ENCODE results near the gene GLT8D2. TPM values are rescaled to one million over a fixed set of nuclear protein-coding genes. Genes with fewer than 3 reads are reported as not detected.

The GLT8D2 gene
- total and polyA plus RNA-seq, 4 donors: 1.6 to 36.5 (median 6.1) TPM

DNA sequence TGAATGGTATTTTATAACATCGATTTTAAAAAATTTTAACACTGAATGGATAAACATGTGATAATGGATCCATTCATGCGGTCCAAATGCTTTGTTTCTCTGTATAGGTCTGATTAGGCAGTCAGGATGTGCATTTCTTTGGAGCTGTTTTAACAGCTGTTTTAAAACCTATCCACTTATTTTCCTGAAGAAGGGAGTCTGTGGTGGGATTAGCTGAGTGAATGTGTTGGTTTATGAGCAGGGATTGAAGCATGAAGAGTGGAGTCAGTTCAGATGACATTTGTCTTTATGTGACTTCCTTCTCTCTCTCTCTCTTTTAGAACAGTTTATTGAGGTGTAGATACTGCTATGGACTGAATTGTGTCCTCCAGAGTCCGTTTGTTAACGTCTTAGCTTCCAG, 37.7 kb downstream of the GLT8D2 start:
- 72 to 73% methylated on average over 4 of the region's 4 CpGs for WGBS, 2 donors
- Histone ChIP-seq H3K4me3 (no peak overlapping the region), H3K27me3 (ENCODE audit: control insufficient read depth in 3 of 3, insufficient read depth in 3 of 3, low read length in 2 of 3) (no peaks in the 10 kb centered on the region), H3K4me1 (ENCODE audit: control insufficient read depth in 5 of 5, insufficient read depth in 5 of 5, low read length in 5 of 5) (peaks cover 0 to 11% (median 0%) of the 10 kb centered on the region in 5 donors), H3K9ac (ENCODE audit: insufficient read depth in 1 of 2, low read length in 2 of 2) (no peak overlapping the region), H3K36me3 (ENCODE audit: control insufficient read depth in 4 of 4, insufficient read depth in 4 of 4, low read length in 4 of 4) (peaks cover 0 to 11% (median under 1%) of the 10 kb centered on the region in 4 donors), H3K9me3 (ENCODE audit: control insufficient read depth in 4 of 4, insufficient read depth in 3 of 4, low read length in 3 of 4) (no peaks in the 10 kb centered on the region), H3K27ac (ENCODE audit: low read depth in 1 of 2, low read length in 1 of 2) (no peak overlapping the region)
- no peak for ATAC-seq (ENCODE audit: insufficient read depth, low FRiP score)
- DNase-seq: no peak
- TF ChIP-seq, protein P1, sequence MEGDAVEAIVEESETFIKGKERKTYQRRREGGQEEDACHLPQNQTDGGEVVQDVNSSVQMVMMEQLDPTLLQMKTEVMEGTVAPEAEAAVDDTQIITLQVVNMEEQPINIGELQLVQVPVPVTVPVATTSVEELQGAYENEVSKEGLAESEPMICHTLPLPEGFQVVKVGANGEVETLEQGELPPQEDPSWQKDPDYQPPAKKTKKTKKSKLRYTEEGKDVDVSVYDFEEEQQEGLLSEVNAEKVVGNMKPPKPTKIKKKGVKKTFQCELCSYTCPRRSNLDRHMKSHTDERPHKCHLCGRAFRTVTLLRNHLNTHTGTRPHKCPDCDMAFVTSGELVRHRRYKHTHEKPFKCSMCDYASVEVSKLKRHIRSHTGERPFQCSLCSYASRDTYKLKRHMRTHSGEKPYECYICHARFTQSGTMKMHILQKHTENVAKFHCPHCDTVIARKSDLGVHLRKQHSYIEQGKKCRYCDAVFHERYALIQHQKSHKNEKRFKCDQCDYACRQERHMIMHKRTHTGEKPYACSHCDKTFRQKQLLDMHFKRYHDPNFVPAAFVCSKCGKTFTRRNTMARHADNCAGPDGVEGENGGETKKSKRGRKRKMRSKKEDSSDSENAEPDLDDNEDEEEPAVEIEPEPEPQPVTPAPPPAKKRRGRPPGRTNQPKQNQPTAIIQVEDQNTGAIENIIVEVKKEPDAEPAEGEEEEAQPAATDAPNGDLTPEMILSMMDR (IDR thresholded peaks at IDR 0.05; ENCODE audit: control extremely low read depth, extremely low read depth): no peak

DNA sequence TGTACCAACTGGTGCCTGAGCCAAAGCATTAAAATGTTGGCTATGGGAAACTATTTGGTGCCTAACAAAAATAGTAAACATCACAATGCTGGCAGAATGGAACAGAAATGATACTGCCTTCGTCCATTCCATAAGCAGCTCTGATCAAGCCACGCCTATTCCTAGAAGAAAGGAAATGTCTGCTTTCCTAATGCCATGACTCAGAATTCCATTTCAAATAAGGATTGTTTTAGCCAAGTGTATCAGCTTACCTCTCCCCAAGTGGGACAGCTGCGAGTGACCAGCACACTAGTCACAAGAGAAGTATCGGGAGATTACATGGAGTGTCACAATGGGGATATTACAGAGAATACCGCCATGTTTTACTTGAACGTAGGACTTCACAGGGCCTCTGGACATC, 38.7 kb downstream of the GLT8D2 start:
- no peaks in the 10 kb centered on the region for H3K9me3 ChIP-seq (ENCODE audit: control insufficient read depth in 4 of 4, insufficient read depth in 3 of 4, low read length in 3 of 4)
- H3K36me3 ChIP-seq (ENCODE audit: control insufficient read depth in 4 of 4, insufficient read depth in 4 of 4, low read length in 4 of 4): peaks cover 0 to 11% (median under 1%) of the 10 kb centered on the region in 4 donors
- WGBS, 2 donors: 74 to 78% methylated on average over 6 of the region's 6 CpGs
- DNase-seq (no peak), ATAC-seq (ENCODE audit: insufficient read depth, low FRiP score) (no peak)
- no peaks in the 10 kb centered on the region for H3K27me3 ChIP-seq (ENCODE audit: control insufficient read depth in 3 of 3, insufficient read depth in 3 of 3, low read length in 2 of 3)
- TF ChIP-seq, protein P1 (IDR thresholded peaks at IDR 0.05; ENCODE audit: control extremely low read depth, extremely low read depth): no peak
- H3K4me1 ChIP-seq (ENCODE audit: control insufficient read depth in 5 of 5, insufficient read depth in 5 of 5, low read length in 5 of 5): peaks cover 0 to 17% (median 0%) of the 10 kb centered on the region in 5 donors
- no peak overlapping the region for H3K4me3 ChIP-seq
- peak overlapping the region in 1 of 2 donors; percentile 67 for H3K27ac ChIP-seq (ENCODE audit: low read depth in 1 of 2, low read length in 1 of 2)
- no peak overlapping the region for H3K9ac ChIP-seq (ENCODE audit: insufficient read depth in 1 of 2, low read length in 2 of 2)

DNA sequence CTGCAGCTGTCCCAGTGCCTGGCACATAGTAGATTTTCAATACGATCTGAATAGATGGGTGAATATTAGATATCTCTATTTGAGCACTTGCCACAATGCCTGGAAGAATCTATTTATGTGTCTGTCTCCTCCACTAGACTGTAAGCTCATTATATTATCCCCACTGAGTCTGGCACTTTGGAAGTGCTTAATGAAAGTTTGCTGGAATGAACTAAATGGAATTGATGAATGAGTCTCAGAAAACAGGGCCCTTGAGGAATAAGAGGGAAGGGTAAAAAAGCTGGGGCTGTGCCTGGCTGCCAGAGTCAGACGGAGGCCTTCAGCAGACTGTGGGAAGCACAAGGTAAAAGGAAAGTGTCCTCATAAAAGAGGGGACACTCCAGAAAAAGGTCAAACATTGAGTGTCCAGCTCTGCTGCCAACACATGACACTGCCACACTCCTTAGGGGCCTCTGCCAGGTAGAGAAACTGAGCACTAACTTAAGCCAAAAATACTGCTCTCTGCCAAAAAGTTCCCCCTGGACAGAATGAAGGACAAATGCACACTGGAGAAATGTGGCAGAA, 39.3 kb downstream of the GLT8D2 start:
- Histone ChIP-seq H3K27ac (ENCODE audit: low read depth in 1 of 2, low read length in 1 of 2) (peak overlapping the region in 1 of 2 donors; percentile 67), H3K36me3 (ENCODE audit: control insufficient read depth in 4 of 4, insufficient read depth in 4 of 4, low read length in 4 of 4) (peaks cover 0 to 11% (median under 1%) of the 10 kb centered on the region in 4 donors), H3K9me3 (ENCODE audit: control insufficient read depth in 4 of 4, insufficient read depth in 3 of 4, low read length in 3 of 4) (no peaks in the 10 kb centered on the region), H3K4me3 (no peak overlapping the region), H3K4me1 (ENCODE audit: control insufficient read depth in 5 of 5, insufficient read depth in 5 of 5, low read length in 5 of 5) (peaks cover 0 to 18% (median 0%) of the 10 kb centered on the region in 5 donors), H3K27me3 (ENCODE audit: control insufficient read depth in 3 of 3, insufficient read depth in 3 of 3, low read length in 2 of 3) (no peaks in the 10 kb centered on the region), H3K9ac (ENCODE audit: insufficient read depth in 1 of 2, low read length in 2 of 2) (no peak overlapping the region)
- DNase-seq (no peak), ATAC-seq (ENCODE audit: insufficient read depth, low FRiP score) (no peak)
- TF ChIP-seq, protein P1 (IDR thresholded peaks at IDR 0.05; ENCODE audit: control extremely low read depth, extremely low read depth): no peak
- 90 to 93% methylated on average over 2 of the region's 2 CpGs for WGBS, 2 donors

DNA sequence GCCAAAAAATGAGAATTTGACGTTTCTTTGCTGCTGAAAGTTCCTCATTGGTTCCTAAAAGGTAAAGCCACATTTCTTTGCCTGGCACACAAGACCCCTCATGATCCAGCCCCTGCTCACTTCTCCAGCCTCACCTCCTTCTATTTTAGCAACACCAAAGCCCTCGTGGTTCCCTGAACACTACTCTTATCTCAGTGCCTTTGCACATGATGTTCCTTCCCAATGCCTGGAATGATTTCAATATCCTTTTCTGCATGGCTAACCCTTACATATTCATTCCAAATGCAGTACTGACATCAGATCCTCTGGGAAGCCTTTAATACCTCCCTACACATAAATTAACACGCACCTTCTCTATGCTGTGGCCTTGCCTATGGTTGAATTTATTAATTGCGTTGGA, 39.9 kb downstream of the GLT8D2 start:
- 94 to 95% methylated on average over 4 of the region's 4 CpGs for WGBS, 2 donors
- H3K4me1 ChIP-seq (ENCODE audit: control insufficient read depth in 5 of 5, insufficient read depth in 5 of 5, low read length in 5 of 5): peaks cover 0 to 18% (median 0%) of the 10 kb centered on the region in 5 donors
- H3K27ac ChIP-seq (ENCODE audit: low read depth in 1 of 2, low read length in 1 of 2): peak overlapping the region in 1 of 2 donors; percentile 67
- no peak overlapping the region for H3K9ac ChIP-seq (ENCODE audit: insufficient read depth in 1 of 2, low read length in 2 of 2)
- DNase-seq: no peak
- H3K4me3 ChIP-seq: no peak overlapping the region
- TF ChIP-seq, protein P1 (IDR thresholded peaks at IDR 0.05; ENCODE audit: control extremely low read depth, extremely low read depth): no peak
- no peaks in the 10 kb centered on the region for H3K27me3 ChIP-seq (ENCODE audit: control insufficient read depth in 3 of 3, insufficient read depth in 3 of 3, low read length in 2 of 3)
- peaks cover 0 to 11% (median under 1%) of the 10 kb centered on the region in 4 donors for H3K36me3 ChIP-seq (ENCODE audit: control insufficient read depth in 4 of 4, insufficient read depth in 4 of 4, low read length in 4 of 4)
- H3K9me3 ChIP-seq (ENCODE audit: control insufficient read depth in 4 of 4, insufficient read depth in 3 of 4, low read length in 3 of 4): no peaks in the 10 kb centered on the region
- no peak for ATAC-seq (ENCODE audit: insufficient read depth, low FRiP score)

Data from lung (tissue), 12 donors.